NCI-H1436 treated with DMSO at 0.1 percent for 48 hours (cell line): ENCODE results near the gene TOLLIP.
"Not testable (repeated sequence)": the region's sequence is repeated elsewhere in the genome, so short reads cannot be mapped to it uniquely, and the experiment has no call there.

Experiments
- DNase-seq: peaks from one replicate; lab custom pipeline; 2025; lab: John Stamatoyannopoulos, UW

Gene TOLLIP

DNA sequence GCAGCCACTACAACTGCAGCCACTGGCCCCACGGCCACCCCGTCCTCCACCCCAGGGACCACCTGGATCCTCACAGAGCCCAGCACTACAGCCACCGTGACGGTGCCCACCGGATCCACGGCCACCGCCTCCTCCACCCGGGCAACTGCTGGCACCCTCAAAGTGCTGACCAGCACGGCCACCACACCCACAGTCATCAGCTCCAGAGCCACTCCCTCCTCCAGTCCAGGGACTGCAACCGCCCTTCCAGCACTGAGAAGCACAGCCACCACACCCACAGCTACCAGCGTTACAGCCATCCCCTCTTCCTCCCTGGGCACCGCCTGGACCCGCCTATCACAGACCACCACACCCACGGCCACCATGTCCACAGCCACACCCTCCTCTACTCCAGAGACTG, 63.1 kb downstream of the TOLLIP start:
- DNase-seq = not testable (repeated sequence)

DNA sequence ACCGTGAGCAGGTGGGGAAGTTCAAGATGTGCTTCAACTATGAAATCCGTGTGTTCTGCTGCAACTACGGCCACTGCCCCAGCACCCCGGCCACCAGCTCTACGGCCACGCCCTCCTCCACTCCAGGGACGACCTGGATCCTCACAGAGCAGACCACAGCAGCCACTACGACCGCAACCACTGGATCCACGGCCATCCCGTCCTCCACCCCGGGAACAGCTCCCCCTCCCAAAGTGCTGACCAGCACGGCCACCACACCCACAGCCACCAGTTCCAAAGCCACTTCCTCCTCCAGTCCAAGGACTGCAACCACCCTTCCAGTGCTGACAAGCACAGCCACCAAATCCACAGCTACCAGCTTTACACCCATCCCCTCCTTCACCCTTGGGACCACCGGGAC, 63.7 kb downstream of the TOLLIP start:
- DNase-seq = not testable (repeated sequence)

DNA sequence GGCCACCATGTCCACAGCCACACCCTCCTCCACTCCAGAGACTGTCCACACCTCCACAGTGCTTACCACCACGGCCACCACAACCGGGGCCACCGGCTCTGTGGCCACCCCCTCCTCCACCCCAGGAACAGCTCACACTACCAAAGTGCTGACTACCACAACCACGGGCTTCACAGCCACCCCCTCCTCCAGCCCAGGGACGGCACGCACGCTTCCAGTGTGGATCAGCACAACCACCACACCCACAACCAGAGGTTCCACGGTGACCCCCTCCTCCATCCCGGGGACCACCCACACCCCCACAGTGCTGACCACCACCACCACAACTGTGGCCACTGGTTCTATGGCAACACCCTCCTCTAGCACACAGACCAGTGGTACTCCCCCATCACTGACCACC, 64.9 kb downstream of the TOLLIP start:
- not testable (repeated sequence) for DNase-seq

DNA sequence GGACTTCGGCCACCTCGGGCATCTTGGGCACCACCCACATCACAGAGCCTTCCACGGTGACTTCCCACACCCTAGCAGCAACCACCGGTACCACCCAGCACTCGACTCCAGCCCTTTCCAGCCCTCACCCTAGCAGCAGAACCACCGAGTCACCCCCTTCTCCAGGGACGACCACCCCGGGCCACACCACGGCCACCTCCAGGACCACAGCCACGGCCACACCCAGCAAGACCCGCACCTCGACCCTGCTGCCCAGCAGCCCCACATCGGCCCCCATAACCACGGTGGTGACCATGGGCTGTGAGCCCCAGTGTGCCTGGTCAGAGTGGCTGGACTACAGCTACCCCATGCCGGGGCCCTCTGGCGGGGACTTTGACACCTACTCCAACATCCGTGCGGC, 65.9 kb downstream of the TOLLIP start:
- not testable (repeated sequence) for DNase-seq

DNA sequence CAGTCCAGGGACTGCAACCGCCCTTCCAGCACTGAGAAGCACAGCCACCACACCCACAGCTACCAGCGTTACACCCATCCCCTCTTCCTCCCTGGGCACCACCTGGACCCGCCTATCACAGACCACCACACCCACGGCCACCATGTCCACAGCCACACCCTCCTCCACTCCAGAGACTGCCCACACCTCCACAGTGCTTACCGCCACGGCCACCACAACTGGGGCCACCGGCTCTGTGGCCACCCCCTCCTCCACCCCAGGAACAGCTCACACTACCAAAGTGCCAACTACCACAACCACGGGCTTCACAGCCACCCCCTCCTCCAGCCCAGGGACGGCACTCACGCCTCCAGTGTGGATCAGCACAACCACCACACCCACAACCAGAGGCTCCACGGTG, 66.7 kb downstream of the TOLLIP start:
- not testable (repeated sequence) for DNase-seq

DNA sequence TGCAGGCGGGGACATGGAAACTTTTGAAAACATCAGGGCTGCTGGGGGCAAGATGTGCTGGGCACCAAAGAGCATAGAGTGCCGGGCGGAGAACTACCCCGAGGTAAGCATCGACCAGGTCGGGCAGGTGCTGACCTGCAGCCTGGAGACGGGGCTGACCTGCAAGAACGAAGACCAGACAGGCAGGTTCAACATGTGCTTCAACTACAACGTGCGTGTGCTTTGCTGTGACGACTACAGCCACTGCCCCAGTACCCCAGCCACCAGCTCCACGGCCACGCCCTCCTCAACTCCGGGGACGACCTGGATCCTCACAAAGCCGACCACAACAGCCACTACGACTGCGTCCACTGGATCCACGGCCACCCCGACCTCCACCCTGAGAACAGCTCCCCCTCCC, 67.1 kb downstream of the TOLLIP start:
- no peak for DNase-seq

DNA sequence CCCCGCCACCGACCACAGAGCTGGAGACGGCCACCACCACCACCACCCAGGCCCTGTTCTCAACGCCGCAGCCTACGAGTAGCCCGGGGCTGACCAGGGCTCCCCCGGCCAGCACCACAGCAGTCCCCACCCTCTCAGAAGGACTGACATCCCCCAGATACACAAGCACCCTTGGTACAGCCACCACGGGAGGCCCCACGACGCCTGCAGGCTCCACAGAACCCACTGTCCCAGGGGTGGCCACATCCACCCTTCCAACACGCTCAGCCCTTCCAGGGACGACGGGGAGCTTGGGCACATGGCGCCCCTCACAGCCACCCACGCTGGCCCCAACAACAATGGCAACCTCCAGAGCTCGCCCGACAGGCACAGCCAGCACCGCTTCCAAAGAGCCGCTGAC, 67.7 kb downstream of the TOLLIP start:
- no peak for DNase-seq

DNA sequence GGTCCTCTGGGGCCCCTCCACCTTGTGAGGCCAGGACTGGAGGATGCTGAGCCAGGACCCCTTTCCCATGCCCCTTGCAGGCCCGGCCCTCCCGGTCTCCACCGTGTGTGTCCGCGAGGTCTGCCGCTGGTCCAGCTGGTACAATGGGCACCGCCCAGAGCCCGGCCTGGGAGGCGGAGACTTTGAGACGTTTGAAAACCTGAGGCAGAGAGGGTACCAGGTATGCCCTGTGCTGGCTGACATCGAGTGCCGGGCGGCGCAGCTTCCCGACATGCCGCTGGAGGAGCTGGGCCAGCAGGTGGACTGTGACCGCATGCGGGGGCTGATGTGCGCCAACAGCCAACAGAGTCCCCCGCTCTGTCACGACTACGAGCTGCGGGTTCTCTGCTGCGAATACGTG, 68.7 kb downstream of the TOLLIP start:
- DNase-seq = no peak

DNA sequence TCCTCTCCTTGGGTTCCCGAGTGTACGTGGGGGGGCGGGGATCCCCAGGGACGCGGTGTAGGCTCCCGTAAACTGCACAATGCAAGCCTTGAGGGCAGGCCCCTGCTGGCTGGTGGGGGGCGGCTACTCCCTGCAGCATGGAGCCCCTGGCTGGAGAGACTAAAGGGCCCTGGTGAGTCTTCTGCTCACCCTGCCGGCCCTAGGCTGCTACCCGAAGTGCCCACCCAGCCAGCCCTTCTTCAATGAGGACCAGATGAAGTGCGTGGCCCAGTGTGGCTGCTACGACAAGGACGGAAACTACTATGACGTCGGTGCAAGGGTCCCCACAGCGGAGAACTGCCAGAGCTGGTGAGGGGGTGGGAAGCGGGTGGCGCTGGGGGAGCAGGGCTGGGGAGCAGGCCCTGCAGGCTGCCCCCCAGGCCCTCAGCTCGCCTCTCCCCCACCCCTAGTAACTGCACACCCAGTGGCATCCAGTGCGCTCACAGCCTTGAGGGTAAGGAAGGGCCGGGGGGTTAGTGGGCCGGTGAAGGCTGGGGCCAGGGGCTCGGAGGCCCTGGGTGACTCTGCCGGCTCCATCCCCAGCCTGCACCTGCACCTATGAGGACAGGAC, 69.7 kb downstream of the TOLLIP start:
- no peak for DNase-seq

DNA sequence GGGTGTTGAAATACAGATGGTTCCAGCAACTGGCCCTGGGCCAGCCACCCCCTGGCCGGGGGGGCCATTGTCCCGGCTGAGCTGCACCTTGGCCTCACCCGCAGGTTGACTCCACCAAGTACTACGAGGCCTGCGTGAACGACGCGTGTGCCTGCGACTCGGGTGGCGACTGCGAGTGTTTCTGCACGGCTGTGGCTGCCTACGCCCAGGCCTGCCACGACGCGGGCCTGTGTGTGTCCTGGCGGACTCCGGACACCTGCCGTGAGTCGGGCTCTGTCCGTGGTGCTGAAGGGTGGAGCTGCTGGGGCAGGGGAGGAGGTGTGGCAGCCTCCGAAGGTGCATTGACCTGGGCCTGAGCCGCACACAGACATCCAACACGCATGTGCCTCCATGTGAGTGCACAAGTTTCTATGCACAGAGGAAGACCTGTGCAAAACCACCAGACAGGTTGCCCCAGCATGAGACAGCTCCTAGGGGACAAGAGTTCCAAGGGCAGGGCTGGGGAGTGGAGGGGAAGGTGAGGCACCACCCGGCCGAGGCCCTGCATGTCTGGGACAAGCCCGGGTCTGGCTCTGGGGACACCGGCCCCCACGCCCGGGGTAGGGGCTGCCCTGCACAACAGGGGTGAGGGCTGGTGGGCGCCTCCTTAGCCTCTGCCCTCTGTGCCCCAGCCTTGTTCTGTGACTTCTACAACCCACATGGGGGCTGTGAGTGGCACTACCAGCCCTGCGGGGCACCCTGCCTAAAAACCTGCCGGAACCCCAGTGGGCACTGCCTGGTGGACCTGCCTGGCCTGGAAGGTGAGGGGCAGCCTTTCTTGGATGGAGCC, 70.5 kb downstream of the TOLLIP start:
- no peak for DNase-seq

DNA sequence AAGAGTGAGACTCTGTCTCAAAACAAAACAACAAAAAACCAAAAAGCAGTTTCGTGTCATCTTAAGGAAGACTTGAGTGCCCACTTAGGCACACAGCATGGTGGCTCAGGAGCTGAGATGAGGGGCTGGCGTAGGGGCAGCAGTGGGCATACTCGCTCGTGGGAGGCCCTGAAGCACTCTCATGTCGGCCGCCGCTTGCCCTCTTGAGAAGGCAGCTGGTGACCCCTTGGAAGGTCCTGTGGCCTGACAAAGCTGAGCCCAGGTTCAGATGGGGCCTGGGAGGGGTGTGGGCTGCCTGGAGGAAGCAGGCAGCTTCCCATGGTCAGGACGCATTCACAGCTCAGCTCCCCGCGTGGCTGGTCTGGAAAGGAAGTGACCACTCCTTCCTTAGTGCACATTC, 71.6 kb downstream of the TOLLIP start:
- DNase-seq = no peak

DNA sequence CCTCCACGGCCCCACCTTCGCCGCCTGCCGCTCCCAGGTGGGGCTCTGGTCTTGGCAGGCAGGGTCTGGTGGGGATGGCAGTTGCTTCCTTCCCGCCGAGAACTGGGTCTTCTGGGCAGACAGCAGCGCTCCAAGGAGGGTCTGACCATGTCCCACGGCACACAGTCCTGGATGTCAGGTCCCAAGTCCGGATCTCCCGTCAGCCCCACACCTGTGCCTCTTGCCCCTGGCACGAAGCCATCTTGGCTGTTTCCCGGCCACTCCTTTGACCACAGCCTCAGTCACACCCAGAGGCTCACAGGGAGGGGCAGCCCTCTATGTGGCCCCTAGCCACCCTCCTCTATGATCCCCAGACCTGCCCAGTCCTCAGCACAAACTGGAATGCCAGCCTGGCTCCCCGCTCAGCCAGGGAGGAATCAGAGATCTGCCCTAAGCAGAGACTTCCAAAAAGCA, 72.3 kb downstream of the TOLLIP start:
- no peak for DNase-seq

DNA sequence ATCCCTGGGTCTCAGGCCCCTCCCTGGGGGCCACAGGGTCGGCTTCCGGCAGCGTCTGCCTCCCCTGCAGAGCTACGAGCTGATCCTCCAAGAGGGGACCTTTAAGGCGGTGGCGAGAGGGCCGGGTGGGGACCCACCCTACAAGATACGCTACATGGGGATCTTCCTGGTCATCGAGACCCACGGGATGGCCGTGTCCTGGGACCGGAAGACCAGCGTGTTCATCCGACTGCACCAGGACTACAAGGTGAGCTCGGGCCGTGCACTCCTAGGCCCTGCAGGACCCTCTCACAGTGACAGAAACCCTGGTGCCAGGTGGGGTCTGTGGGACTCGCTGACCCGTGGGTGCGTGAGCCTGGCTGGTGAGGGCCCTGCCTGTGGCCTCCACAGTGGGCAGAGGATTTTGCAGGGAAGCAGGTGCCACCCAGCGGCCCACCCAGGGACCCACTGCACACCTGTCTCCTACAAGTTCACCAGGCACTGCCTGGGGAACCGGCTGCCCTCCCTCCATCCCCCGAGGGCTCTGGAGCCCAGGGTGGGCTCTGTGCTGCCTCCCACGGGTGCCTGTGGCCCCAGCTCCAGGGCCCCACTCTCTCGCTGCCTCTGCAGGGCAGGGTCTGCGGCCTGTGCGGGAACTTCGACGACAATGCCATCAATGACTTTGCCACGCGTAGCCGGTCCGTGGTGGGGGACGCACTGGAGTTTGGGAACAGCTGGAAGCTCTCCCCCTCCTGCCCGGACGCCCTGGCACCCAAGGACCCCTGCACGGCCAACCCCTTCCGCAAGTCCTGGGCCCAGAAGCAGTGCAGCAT, 72.9 kb downstream of the TOLLIP start:
- no peak for DNase-seq

DNA sequence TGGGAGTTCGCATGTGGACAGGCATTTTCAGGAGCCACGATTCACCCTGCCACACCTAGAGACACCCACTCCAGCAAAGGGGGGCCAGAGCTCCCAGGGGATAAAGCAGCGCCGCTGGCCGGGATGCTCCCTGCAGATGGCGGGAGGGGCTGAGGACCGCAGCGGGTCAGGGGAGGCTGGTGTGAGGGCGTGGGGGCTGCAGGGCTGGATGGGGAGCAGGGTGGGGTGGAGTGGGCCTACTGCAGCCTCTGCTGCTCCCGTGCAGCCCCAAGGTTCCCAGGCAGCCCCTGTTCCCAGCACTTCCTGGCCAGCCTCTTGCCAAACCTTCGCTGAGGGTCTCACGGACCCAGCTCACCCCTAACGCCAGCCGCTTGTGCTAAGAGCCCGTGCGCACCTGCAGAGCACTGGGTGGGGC, 73.5 kb downstream of the TOLLIP start:
- DNase-seq = no peak

DNA sequence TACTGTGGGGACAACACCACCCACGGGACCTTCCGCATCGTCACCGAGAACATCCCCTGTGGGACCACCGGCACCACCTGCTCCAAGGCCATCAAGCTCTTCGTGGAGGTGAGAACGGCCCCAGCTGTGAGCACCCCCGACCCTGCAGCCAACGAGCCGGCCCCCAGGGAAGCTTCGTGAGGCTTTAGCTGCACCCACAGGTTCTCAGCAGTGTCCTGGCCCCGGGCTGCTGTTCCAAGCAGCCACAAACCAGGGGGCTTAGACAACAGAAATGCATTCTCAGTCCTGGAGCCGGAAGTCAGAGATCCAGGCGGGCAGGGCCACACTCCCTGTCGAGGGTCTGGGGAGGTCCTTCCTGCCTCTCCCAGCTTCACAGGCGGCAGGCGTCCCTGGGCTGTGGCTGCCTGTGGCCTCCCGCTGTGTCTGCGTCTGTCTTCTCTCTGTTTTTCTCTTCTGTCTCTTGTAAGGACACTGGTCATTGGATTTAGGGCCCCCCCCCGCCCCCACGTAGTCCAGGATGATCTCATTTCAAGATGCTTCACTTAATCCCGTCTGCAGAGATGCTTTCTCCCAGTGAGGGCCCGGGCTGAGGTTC, 74.0 kb downstream of the TOLLIP start:
- no peak for DNase-seq

DNA sequence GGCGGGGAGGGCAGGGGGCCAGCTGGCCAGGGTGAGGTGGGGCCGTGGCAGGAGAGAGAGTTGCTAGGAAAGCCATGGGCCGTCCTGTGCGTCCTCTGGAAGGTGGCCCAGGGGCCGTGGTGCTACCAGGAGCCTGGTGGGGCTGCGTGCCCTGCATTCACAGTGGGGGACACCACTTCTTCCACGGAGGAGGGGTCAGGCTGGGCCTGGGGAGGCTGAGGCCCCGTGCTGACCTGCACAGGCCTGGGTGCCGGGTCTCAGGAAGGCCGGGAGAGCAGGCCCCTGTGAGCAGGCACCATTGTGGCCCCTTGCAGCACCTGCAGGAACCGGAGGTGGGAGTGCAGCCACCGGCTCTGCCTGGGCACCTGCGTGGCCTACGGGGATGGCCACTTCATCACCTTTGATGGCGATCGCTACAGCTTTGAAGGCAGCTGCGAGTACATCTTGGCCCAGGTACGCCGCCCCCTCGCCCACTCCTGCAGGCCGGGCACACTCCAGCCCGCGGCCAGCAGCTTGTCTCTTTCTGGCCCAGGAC, 74.6 kb downstream of the TOLLIP start:
- DNase-seq = no peak

DNA sequence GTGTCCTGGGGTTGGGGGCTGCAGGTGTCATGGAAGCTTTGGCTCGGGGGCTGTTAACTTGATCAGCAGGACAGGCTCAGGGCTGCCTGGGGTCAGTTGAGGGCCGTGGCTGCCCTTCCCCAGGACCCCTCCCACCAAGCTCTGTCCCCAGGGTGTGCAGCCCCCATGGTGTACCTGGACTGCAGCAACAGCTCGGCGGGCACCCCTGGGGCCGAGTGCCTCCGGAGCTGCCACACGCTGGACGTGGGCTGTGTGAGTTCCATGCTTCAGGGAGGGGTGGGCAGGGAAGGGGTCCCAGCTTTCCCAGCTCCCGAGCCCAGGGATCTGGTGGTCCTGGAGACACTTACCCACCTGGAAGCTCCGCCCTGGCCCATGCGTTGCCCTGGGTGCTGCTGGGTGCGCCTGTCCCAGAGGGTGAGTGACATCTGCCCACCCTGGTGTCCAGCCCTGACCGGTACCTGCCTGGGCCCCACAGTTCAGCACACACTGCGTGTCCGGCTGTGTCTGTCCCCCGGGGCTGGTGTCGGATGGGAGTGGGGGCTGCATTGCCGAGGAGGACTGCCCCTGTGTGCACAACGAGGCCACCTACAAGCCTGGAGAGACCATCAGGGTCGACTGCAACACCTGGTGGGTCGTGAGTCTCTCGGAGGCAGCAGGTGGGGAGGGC, 75.2 kb downstream of the TOLLIP start:
- no peak for DNase-seq

DNA sequence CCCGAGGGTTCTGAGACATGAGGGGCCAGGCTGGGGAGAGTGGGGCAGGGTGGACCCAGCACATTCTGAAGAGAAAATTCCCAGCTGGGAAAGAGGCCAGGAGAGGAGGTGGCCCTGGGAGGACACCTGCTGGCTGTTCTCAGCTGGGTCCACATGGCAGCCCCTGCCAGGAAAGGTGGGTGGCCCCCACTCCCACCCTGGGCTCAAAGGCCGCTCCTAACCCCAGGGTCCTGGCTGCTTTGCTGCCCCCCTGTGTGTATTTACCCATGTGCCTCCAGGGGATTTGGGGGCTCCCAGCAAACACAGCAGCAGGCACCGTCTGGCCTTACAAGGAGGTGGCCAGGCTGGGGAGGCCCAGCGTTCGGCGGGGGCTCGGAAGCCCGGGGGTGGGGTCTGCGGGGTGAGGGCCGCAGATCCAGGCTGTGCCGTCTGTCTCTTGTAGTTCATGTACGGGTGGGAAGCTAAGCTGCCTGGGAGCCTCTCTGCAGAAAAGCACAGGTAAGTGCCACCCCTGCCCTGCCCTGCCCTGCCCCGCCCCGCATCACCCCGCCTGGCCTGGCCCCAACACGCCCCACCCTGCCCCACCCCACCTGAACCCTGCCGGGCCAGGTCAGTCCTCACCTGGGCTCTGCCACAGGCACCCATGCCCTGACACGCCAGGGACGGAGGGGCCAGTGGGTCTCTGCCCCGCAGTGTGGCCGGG, 75.9 kb downstream of the TOLLIP start:
- no peak for DNase-seq

DNA sequence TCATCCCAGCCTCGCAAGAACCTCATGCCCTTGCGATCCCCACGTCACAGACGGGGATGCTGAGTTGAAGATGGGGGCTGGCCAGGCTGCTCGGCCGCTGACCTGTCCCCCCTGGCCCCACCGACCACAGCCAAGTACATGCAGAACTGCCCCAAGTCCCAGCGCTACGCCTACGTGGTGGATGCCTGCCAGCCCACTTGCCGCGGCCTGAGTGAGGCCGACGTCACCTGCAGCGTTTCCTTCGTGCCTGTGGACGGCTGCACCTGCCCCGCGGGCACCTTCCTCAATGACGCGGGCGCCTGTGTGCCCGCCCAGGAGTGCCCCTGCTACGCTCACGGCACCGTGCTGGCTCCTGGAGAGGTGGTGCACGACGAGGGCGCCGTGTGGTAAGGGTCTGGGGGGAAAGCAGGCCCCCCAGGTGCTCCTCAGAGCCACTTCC, 76.5 kb downstream of the TOLLIP start:
- DNase-seq = no peak

DNA sequence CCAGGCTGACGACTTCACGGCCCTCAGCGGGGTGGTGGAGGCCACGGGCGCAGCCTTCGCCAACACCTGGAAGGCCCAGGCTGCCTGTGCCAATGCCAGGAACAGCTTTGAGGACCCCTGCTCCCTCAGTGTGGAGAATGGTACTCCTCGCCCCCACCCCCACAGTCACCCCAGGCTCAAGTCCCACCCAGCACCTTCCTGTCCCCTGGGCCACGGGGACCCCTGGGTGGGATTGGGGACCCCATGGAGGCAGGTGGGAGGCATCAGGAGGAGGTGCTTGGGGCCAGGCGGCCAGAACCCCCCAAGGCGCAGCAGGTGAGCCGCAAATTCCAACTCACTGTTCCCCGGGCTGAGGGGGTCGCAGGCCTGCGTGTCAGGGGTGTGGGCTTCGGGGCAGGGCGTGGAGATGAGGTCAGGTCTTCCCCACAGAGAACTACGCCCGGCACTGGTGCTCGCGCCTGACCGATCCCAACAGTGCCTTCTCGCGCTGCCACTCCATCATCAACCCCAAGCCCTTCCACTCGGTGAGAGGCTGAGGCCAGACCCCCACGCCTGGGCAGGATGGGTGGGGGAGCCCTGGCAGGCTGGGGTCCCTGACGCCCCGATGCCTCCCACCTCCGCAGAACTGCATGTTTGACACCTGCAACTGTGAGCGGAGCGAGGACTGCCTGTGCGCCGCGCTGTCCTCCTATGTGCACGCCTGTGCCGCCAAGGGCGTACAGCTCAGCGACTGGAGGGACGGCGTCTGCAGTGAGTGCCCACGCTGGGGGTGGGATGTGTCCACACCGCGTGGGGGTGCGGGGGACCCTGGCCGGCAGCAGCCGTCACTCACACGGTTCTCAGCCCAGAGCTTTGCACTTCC, 77.2 kb downstream of the TOLLIP start:
- no peak for DNase-seq
